GM23248 (cell line): ENCODE data around the gene SMYD1. TPM values are rescaled to one million over a fixed set of nuclear protein-coding genes. Genes with fewer than 3 reads are reported as not detected.

ENCODE experiments used
- DNase-seq: peaks from one replicate; pipeline ENCODE4 v3.0.0-alpha.2; 2015
- H2AFZ ChIP-seq: fragments of 200-600 bp; sonication (generic); 2 replicates; pipeline ENCODE4 v1.6.1; 2016; ENCODE audit warnings: antibody characterized with exemption
- H3F3A ChIP-seq: fragments of 200-600 bp; sonication (generic); 2 replicates; pipeline ENCODE4 v1.6.1; 2016; ENCODE audit warnings: mild to moderate bottlenecking, antibody characterized with exemption, mixed run types; ENCODE audit not compliant: insufficient read depth
- H3K27ac ChIP-seq: fragments of 200-600 bp; sonication (generic); 2 replicates; pipeline ENCODE4 v1.5.1; 2016; ENCODE audit warnings: mild to moderate bottlenecking
- H3K27me3 ChIP-seq: fragments of 200-600 bp; sonication (generic); replicated peaks from 2 replicates; pipeline ENCODE4 v1.6.1; 2016; ENCODE audit warnings: mild to moderate bottlenecking; ENCODE audit not compliant: insufficient read depth
- H3K36me3 ChIP-seq: fragments of 200-600 bp; sonication (generic); 2 replicates; pipeline ENCODE4 v1.6.1; 2016; ENCODE audit warnings: low read depth, mild to moderate bottlenecking
- H3K4me1 ChIP-seq: fragments of 200-600 bp; sonication (generic); 2 replicates; pipeline ENCODE4 v1.6.1; 2016; ENCODE audit warnings: mild to moderate bottlenecking; ENCODE audit not compliant: insufficient read depth
- H3K4me2 ChIP-seq: fragments of 200-600 bp; sonication (generic); one replicate; pipeline ENCODE4 v1.6.1; 2016; ENCODE audit warnings: mild to moderate bottlenecking; ENCODE audit not compliant: unreplicated experiment
- H3K4me3 ChIP-seq: fragments of 200-600 bp; sonication (generic); 2 replicates; pipeline ENCODE4 v1.5.1; 2016; ENCODE audit warnings: mild to moderate bottlenecking
- H3K79me2 ChIP-seq: fragments of 200-600 bp; sonication (generic); 2 replicates; pipeline ENCODE4 v1.6.1; 2016; ENCODE audit warnings: mild to moderate bottlenecking; ENCODE audit not compliant: insufficient read depth
- H3K9ac ChIP-seq: fragments of 200-600 bp; sonication (generic); 2 replicates; pipeline ENCODE4 v1.6.1; 2016; ENCODE audit warnings: mild to moderate bottlenecking
- H3K9me2 ChIP-seq: fragments of 200-600 bp; sonication (generic); 2 replicates; pipeline ENCODE4 v1.6.1; 2016; ENCODE audit warnings: mixed run types, mild to moderate bottlenecking, moderate library complexity; ENCODE audit not compliant: insufficient read depth
- H3K9me3 ChIP-seq: fragments of 200-600 bp; sonication (generic); one replicate; pipeline ENCODE4 v1.6.1; 2017; ENCODE audit warnings: low read depth
- H4K20me1 ChIP-seq: fragments of 200-600 bp; sonication (generic); 2 replicates; pipeline ENCODE4 v1.6.0; 2016; ENCODE audit not compliant: insufficient read depth
- EZH2 ChIP-seq: fragments of 200-600 bp; sonication (generic); IDR thresholded peaks from 2 replicates; pipeline ENCODE4 v1.6.1; 2018; ENCODE audit warnings: antibody characterized with exemption, mild to moderate bottlenecking; ENCODE audit not compliant: insufficient read depth, poor library complexity, severe bottlenecking
- EZH2phosphoT487 ChIP-seq: fragments of 200-600 bp; sonication (generic); IDR thresholded peaks from 2 replicates; pipeline ENCODE4 v1.6.1; 2018; ENCODE audit warnings: antibody characterized with exemption, moderate library complexity, mild to moderate bottlenecking, low read depth; ENCODE audit not compliant: insufficient read depth
- WGBS, 2 experiments: methylation state at CpG; one replicate each; pipeline ENCODE4 v1.1.6; 2015 to 2017; ENCODE audit warnings: low lambda C conversion rate in 2 of 2, low coverage in 1 of 2; ENCODE audit errors: missing lambda C conversion rate in 2 of 2; 5-methylcytosine and 5-hydroxymethylcytosine counted together
- in situ Hi-C: fragments of 300-500 bp; cut with MboI; formaldehyde crosslinking; loops from 2 replicates; pipeline ENCODE4 v1.15.0; 2020
- polyA plus RNA-seq: library from polyadenylated mRNA; unstranded; fragments of >200 nt; fragmentation: Nextera tagmentation; extraction: Ambion mirVana; gene quantifications from 2 replicates; pipeline ENCODE4 v1.2.1, GENCODE V29; 2016
- total RNA-seq: library from RNA; depleted of rRNA; stranded (reverse); fragments of >200 nt; shearing (Covaris generic); gene quantifications from 2 replicates; pipeline ENCODE4 v1.2.3, GENCODE V29; 2014

Gene SMYD1
- total and polyA plus RNA-seq, 2 experiments from 2014 or later: not detected

DNA sequence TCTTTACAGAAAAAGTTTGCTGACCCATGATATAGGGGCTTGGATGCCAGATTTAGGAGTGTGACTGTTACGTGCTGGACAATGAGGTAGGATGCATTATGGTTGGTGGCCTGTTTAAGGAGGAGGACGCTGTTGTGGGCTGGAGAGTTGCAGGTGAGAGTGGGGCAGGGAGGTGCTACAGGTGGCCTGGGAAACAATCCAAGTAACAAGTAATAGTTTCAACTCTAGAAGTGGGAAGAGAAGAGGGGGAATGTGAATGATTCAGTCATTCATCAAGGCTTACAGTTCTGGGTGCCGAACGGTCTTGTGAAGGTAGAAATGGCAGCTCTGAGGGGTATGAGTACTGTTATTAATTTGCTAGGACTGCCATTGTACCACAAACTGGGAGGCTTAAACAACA lies 54.1 kb downstream of the SMYD1 start:
- Histone ChIP-seq H3K4me3 (no peak overlapping the region), H3K9me2 (no peaks in the 10 kb centered on the region), H3K9ac (no peak overlapping the region), H3K27ac (no peak overlapping the region), H4K20me1 (no peaks in the 10 kb centered on the region), H2AFZ (no peak overlapping the region), H3K79me2 (no peaks in the 10 kb centered on the region), H3K4me2 (no peak overlapping the region), H3K4me1 (no peaks in the 10 kb centered on the region), H3K36me3 (no peaks in the 10 kb centered on the region), H3K27me3 (peaks cover 27% of the 10 kb centered on the region), H3F3A (no peaks in the 10 kb centered on the region), H3K9me3 (no peaks in the 10 kb centered on the region)
- WGBS, 2 experiments: 61 to 62% methylated on average over 4 of the region's 4 CpGs
- TF ChIP-seq EZH2: no peak
- TF ChIP-seq EZH2phosphoT487: no peak
- no peak for DNase-seq
- in situ Hi-C loops: no loop called here

DNA sequence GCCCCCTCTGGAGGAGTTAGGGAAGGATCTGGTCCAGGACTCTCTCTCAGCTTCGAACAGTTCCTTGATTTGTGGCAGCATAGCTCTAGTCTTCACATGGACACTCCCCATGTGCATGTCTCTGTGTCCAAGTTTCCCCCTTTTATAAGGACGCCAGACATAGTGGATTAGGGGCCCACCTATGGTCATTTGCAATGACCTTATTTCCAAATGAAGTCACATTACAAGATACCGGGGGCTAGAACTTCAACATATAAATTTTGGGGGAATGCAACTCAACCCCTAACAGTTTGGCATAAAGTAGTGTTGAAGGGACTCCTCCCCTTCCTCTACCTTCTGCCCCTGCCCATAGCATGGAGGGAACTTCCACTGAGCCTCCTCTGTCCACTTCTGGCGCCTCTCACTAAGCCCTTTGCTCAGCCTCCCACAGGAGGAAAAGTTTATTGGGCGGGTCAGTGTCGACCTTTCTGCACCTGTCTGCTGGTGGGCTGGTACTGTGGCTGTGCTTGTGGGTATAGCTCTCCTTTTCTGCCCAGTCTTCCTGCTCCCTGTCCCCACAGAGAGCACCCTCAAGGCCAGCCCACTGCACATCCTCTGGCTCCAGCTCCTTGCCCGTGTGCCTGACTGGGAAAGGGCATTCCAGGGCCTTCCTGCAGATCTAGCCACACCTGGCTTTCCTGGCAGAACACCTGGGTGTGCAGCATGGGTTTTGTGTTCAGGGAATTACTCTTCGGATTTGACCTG lies 54.7 kb downstream of the SMYD1 start:
- WGBS, 2 experiments: 37 to 38% methylated on average over 8 of the region's 8 CpGs
- no peak for TF ChIP-seq EZH2
- TF ChIP-seq EZH2phosphoT487: no peak

GRCh38 chr2:88123164-88123974 lies 55.7 kb downstream of the SMYD1 start:
- H3K4me3 ChIP-seq: no peak overlapping the region
- H2AFZ ChIP-seq: no peak overlapping the region
- H3K9ac ChIP-seq: no peak overlapping the region
- no peaks in the 10 kb centered on the region for H3K4me1 ChIP-seq
- no peaks in the 10 kb centered on the region for H3K79me2 ChIP-seq
- no peaks in the 10 kb centered on the region for H3K9me2 ChIP-seq
- in situ Hi-C loops: no loop called here
- 12 to 24% methylated on average over 5 of the region's 5 CpGs for WGBS, 2 experiments
- TF ChIP-seq EZH2phosphoT487: no peak
- TF ChIP-seq EZH2: no peak
- no peaks in the 10 kb centered on the region for H3F3A ChIP-seq
- H4K20me1 ChIP-seq: no peaks in the 10 kb centered on the region
- DNase-seq: no peak
- H3K27ac ChIP-seq: no peak overlapping the region
- H3K36me3 ChIP-seq: no peaks in the 10 kb centered on the region
- H3K4me2 ChIP-seq: no peak overlapping the region
- H3K9me3 ChIP-seq: no peaks in the 10 kb centered on the region
- H3K27me3 ChIP-seq: peaks cover 26% of the 10 kb centered on the region

More for the DNA sequence above, 54.7 kb downstream of the SMYD1 start:
- Histone ChIP-seq H3K36me3 (no peaks in the 10 kb centered on the region), H3K4me3 (no peak overlapping the region), H3K9ac (no peak overlapping the region), H3F3A (no peaks in the 10 kb centered on the region), H3K27me3 (peaks cover 27% of the 10 kb centered on the region), H3K79me2 (no peaks in the 10 kb centered on the region), H4K20me1 (no peaks in the 10 kb centered on the region), H3K4me1 (no peaks in the 10 kb centered on the region), H3K4me2 (no peak overlapping the region), H2AFZ (no peak overlapping the region), H3K27ac (no peak overlapping the region), H3K9me2 (no peaks in the 10 kb centered on the region), H3K9me3 (no peaks in the 10 kb centered on the region)
- in situ Hi-C loops: no loop called here
- no peak for DNase-seq

GRCh38 chr2:88123975-88124917 lies 56.6 kb downstream of the SMYD1 start:
- DNase-seq: no peak
- H3F3A ChIP-seq: no peaks in the 10 kb centered on the region
- H3K27ac ChIP-seq: no peak overlapping the region
- peaks cover 20% of the 10 kb centered on the region for H3K27me3 ChIP-seq
- H3K4me3 ChIP-seq: no peak overlapping the region
- no peak overlapping the region for H3K9ac ChIP-seq
- H3K36me3 ChIP-seq: no peaks in the 10 kb centered on the region
- TF ChIP-seq EZH2phosphoT487 (no peak), EZH2 (no peak)
- in situ Hi-C loops: no loop called here
- no peaks in the 10 kb centered on the region for H3K4me1 ChIP-seq
- no peaks in the 10 kb centered on the region for H4K20me1 ChIP-seq
- H3K4me2 ChIP-seq: no peak overlapping the region
- 37 to 50% methylated on average over 9 of the region's 9 CpGs for WGBS, 2 experiments
- no peaks in the 10 kb centered on the region for H3K9me3 ChIP-seq
- no peak overlapping the region for H2AFZ ChIP-seq
- no peaks in the 10 kb centered on the region for H3K79me2 ChIP-seq
- no peaks in the 10 kb centered on the region for H3K9me2 ChIP-seq
